NT2/D1 (cell line): ENCODE results near the gene CDK14.

Experiments
- SUZ12 ChIP-seq: IDR thresholded peaks from 2 replicates; pipeline ENCODE4 v1.6.1; 2011; ENCODE audit not compliant: insufficient read length, insufficient read depth; ENCODE audit errors: extremely low read depth
- YY1 ChIP-seq: IDR thresholded peaks from 2 replicates; pipeline ENCODE4 v1.6.1; 2011; ENCODE audit not compliant: insufficient read length, insufficient read depth

DNA sequence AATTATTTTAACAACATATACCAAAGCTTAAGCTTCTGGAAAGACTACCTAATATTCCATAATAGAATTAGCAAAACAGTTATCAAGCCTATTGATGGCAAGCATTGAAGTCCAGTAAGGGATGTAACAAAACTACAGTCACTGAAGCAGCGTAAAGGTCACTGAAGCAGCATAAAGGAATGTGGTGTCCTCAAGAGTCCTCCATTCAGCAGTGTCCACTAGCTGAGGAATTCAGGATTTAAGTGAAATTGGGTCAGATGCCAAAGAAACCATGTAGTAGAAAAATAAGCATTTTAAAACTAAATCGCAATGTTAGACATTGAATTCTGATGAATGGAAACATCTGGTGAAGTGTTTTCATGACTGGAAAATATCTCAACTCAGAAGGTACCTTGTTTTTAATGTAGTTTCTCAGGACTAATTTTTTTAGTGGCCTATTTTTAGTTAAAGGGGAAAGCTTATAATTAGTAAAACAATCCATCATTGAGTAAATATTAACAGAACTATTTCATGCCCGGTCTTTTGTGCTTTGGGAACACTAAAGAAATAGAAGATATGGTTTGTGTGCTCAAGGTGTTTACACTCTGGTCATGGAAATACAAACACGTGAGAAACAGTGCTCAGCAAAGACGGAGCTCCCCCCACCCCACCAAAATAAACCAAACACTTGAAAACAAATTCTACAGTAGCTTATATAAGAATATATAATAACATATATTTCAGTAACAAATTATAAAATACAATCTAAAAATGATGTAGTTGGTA lies 121.4 kb downstream of the CDK14 start:
- no peak for TF ChIP-seq YY1
- TF ChIP-seq SUZ12 = no peak
